ENCODE measurements around the gene EML6.

DNA sequence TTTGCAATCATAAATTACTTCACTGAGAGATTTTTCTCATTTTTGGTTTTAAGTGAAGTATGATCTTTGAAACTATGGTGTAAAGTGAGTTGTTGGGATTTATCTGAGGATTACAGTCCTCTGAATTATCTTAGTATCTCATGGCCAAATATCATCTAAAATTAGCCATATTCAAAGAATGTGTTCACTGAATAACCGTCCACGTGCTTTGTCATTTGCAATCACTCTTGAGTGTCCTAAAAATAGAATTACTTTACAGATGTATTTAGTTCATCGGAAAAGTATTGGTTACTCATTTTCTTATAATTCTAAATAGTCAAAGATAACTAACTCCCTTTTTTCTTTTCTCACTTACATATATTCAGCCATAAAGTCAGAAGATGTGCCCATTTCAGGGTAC is 185.5 kb downstream of the EML6 start:
- TF ChIP-seq, protein P1, sequence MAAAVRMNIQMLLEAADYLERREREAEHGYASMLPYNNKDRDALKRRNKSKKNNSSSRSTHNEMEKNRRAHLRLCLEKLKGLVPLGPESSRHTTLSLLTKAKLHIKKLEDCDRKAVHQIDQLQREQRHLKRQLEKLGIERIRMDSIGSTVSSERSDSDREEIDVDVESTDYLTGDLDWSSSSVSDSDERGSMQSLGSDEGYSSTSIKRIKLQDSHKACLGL (CRISPR knock-in tag; IDR thresholded peaks at IDR 0.05) = no peak
- TF ChIP-seq RFXANK (CRISPR knock-in tag; IDR thresholded peaks at IDR 0.05) (no peak), MAFK (conservative IDR thresholded peaks at IDR 0.05 in 1 of 2, IDR thresholded peaks at IDR 0.05 in 1 of 2; ENCODE audit: low read length in 2 of 2) (no peak), HNF4G (IDR thresholded peaks at IDR 0.05; ENCODE audit: borderline replicate concordance, low read depth, low read length) (no peak), HNF4G (CRISPR knock-in tag; IDR thresholded peaks at IDR 0.05; ENCODE audit: borderline replicate concordance, low read depth) (no peak)
